ENCODE results near the gene ZBTB46. TPM values are rescaled to one million over a fixed set of nuclear protein-coding genes. Genes with fewer than 3 reads are reported as not detected.

ZBTB46 gene
- total RNA-seq, 1 experiment from 2014 or later, result 3.6 TPM

DNA sequence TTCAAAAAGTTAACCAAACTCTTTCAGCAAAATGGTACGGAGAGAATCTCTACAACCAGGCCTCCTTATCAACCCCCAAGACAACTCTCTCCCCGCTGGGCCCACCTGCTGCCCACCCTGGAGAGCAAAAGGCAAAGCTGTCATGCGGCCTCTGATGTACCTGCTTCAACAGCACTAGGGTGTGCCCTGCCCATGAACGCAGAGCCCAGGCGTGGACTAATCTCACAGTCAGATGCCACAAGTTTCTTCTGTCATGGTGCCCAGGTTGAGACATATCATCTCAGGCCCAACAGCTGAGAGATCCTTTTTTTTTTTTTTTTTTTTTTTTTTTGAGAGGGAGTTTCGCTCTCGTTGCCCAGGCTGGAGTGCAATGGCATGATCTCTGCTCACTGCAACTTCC lies 65.2 kb downstream of the ZBTB46 start:
- Histone ChIP-seq H3K4me3 (no peak overlapping the region), H3K4me2 (no peak overlapping the region), H3K4me1 (replicated peaks; ENCODE audit: insufficient read depth) (no peaks in the 10 kb centered on the region), H3K36me3 (ENCODE audit: low read depth) (no peaks in the 10 kb centered on the region), H3K27ac (no peak overlapping the region), H3K9me2 (ENCODE audit: insufficient read depth) (no peaks in the 10 kb centered on the region), H3K9me3 (ENCODE audit: insufficient read depth, low read depth) (no peaks in the 10 kb centered on the region), H3K79me2 (ENCODE audit: low read depth) (no peaks in the 10 kb centered on the region), H3F3A (ENCODE audit: insufficient read depth, low read depth) (no peaks in the 10 kb centered on the region), H3K27me3 (ENCODE audit: insufficient read depth, low read depth) (no peaks in the 10 kb centered on the region), H4K20me1 (ENCODE audit: insufficient read depth) (no peaks in the 10 kb centered on the region), H2AFZ (no peak overlapping the region)
- CTCF ChIA-PET, result no interaction called here
- no peak for DNase-seq
- no TSS peak for BruUV-seq (replicated peaks)
- intact Hi-C loops (cut with micrococcal nuclease; ENCODE audit: unreplicated experiment), result no loop called here
- TF ChIP-seq CTCF (conservative IDR thresholded peaks at IDR 0.05) (no peak), EZH2 (IDR thresholded peaks at IDR 0.05; ENCODE audit: low read depth) (no peak)
- POLR2A ChIA-PET (ENCODE audit: unreplicated experiment), result no interaction called here

DNA sequence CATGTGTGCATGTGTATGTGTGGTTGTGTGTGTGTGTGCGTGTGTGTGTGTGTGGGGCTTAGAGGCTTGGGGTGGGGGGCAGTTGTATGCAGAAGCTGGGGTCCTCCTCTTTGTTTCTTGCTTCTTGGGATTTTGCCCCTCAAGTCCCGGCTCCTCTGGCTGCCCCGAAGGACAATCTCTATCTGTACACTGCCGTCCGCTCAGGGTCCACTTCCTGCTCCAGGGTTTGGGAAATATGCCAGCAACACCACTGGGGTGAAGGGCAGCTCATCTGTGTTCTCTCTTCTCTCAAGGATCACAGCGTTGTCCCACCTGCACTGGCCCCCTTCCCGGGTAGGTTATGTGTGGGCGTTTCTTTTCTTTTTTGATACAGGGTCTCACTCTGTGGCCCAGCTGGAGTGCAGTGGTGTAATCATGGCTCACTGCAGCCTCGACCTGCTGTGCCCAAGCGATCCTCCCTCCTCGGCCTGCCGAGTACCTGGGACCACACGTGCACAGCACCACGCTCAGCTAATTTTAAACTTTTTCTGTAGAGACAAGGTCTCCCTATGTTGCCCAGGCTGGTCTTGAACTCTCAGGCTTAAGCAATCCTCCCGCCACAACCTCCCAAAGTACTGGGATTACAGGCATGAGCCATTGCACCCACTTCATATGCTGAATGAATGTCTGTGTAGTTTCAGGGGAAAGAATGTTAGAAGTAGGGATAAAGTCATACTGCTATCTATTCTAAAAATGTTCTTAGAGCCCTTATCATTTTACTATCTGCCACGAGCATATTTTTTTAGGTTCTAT lies 65.8 kb downstream of the ZBTB46 start:
- Histone ChIP-seq H3K4me2 (no peak overlapping the region), H4K20me1 (ENCODE audit: insufficient read depth) (no peaks in the 10 kb centered on the region), H3K9me3 (ENCODE audit: insufficient read depth, low read depth) (no peaks in the 10 kb centered on the region), H3K4me1 (replicated peaks; ENCODE audit: insufficient read depth) (no peaks in the 10 kb centered on the region), H3K36me3 (ENCODE audit: low read depth) (no peaks in the 10 kb centered on the region), H3K79me2 (ENCODE audit: low read depth) (no peaks in the 10 kb centered on the region), H3K9me2 (ENCODE audit: insufficient read depth) (no peaks in the 10 kb centered on the region), H3K27ac (no peak overlapping the region), H2AFZ (no peak overlapping the region), H3K27me3 (ENCODE audit: insufficient read depth, low read depth) (no peaks in the 10 kb centered on the region), H3F3A (ENCODE audit: insufficient read depth, low read depth) (no peaks in the 10 kb centered on the region), H3K4me3 (no peak overlapping the region)
- intact Hi-C loops (cut with micrococcal nuclease; ENCODE audit: unreplicated experiment), result no loop called here
- no peak for DNase-seq
- no peak for TF ChIP-seq EZH2 (IDR thresholded peaks at IDR 0.05; ENCODE audit: low read depth)
- no peak for TF ChIP-seq CTCF (conservative IDR thresholded peaks at IDR 0.05)
- CTCF ChIA-PET, result no interaction called here
- POLR2A ChIA-PET (ENCODE audit: unreplicated experiment), result interaction anchor here (0.7 kb wide), 1 partner anchor 170 kb away, joined by 3 read pairs; no protein-coding TSS in a partner anchor
- BruUV-seq (replicated peaks), result no TSS peak

GRCh38 chr20:63759377-63759901 lies 71.6 kb downstream of the ZBTB46 start:
- ChIA-PET CTCF (interaction anchor here (0.7 kb wide), 1 partner anchor 198 kb away, joined by 3 read pairs; no protein-coding TSS in a partner anchor), POLR2A (ENCODE audit: unreplicated experiment) (no interaction called here)
- Histone ChIP-seq H3K9me3 (ENCODE audit: insufficient read depth, low read depth) (no peaks in the 10 kb centered on the region), H3K9me2 (ENCODE audit: insufficient read depth) (no peaks in the 10 kb centered on the region), H3K27me3 (ENCODE audit: insufficient read depth, low read depth) (peaks cover 5% of the 10 kb centered on the region; the same call in 1 of the 2 replicates), H3K27ac (no peak overlapping the region), H3F3A (ENCODE audit: insufficient read depth, low read depth) (peaks cover 4% of the 10 kb centered on the region; the same call in 1 of the 2 replicates), H3K4me3 (no peak overlapping the region), H2AFZ (no peak overlapping the region), H3K36me3 (ENCODE audit: low read depth) (no peaks in the 10 kb centered on the region), H4K20me1 (ENCODE audit: insufficient read depth) (no peaks in the 10 kb centered on the region), H3K4me1 (replicated peaks; ENCODE audit: insufficient read depth) (no peaks in the 10 kb centered on the region), H3K4me2 (no peak overlapping the region), H3K79me2 (ENCODE audit: low read depth) (no peaks in the 10 kb centered on the region)
- intact Hi-C loops (cut with micrococcal nuclease; ENCODE audit: unreplicated experiment), result no loop called here
- TF ChIP-seq CTCF (conservative IDR thresholded peaks at IDR 0.05), result no peak
- no peak for TF ChIP-seq EZH2 (IDR thresholded peaks at IDR 0.05; ENCODE audit: low read depth)
- DNase-seq, result no peak
- BruUV-seq (replicated peaks), result no TSS peak
